NCI-H128 (cell line): ENCODE measurements around the gene PRICKLE3.
"Not testable (repeated sequence)": the region's sequence is repeated elsewhere in the genome, so short reads cannot be mapped to it uniquely, and the experiment has no call there.

Experiments
- DNase-seq: peaks from one replicate; lab custom pipeline; 2025; ENCODE audit not compliant: unreplicated experiment; lab: John Stamatoyannopoulos, UW

Gene PRICKLE3

DNA sequence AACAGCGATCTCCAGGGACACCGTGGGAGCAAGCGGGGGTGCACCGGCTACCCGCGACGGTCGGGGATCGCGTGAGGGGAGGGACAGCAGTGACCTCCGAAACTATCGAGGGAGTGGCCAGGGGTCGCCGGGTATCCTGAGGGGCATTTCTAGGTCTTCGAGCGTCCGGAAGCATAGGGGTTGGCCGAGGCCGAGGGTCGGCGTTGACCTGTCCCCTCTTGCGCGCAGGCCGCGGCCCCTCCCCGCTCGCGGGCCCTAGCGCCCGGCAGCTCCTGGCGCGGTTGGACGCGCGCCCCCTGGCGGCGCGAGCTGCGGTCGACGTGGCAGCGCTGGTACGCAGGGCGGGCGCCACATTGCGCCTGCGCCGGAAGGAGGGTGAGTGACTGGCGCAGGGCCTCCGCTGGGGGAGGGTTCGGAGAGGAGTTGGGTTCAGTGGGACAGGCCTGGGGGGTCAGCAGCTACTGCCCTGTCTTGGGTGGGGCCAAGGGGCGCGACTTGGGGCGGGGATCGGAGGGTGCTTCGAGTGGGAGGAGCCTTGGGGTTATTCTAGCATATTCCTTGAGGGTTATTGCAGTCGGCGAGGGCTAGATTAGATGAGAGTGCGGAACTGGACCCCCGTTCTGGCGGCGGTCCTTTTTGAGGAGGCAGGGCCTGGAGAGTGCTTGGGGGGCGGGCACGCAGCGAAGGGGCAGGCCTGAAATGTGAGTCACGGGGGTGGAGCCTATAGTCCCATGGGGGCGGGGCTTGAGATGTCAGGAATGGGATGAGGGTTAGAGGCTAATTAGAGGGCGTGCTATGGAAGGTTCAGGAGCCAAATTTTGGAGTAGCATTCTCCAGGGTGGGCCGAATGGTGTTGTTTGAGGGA lies 22.4 kb downstream of the PRICKLE3 start:
- DNase-seq: peak; percentile 63

DNA sequence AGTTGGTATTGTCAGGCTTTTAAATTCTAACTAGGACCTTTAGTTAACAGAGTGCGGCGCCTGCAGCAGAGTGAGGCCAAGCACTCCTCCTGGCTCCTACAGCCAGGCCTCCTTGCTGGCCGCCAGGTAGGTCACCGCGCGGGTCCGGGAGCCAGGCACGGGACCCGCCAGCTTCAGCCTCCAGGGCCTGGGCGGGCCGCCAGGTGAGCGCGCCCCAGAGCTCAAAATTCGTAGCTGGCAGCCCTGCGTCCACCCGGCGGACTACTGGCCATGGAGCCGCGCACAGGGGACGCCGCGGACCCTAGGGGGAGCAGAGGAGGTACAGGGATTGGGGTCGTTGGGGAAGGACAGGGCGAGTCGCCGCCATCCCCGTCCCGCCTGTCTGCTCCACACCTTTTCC lies 23.6 kb downstream of the PRICKLE3 start, which contains the start of gene MAGIX:
MAGIX (plus strand) TSS at position 139 of the 400 bp plus-strand sequence; CDS start at position 271, 132 bp downstream.
- no peak for DNase-seq

DNA sequence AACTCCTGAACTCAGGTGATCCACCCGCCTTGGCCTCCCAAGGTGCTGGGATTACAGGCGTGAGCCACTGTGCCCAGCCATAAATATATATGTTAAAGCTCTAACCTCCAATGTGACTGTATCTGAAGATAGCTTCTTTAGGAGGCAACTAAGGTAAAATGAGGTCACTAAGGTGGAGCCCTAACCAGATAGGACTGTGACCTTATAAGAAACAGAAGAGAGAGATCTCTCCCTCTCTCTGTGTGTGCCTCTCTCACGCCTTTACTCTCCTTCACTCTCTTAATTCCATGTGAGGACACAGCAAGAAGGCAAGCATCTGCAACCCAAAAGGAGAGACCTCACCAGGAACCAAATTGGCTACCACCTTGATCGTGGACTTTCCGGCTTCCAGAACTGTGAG lies 24.5 kb downstream of the PRICKLE3 start:
- no peak for DNase-seq

DNA sequence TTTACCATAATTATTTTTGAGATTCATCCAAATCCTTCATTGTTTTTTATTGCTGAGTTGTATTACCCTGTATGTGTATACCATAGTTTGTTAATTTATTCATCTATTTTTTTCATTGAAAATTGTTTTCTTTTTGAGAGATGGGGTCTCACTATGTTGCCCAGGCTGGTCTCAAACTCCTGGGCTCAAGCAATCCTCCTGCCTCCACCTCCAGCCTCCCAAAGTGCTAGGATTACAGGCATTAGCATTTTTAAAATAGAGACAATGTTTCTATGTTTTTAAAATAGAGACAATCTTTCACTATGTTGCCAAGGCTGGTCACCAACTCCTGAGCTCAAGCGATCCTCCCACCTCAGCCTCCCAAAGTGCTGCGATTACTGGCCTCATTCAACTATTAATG lies 25.3 kb downstream of the PRICKLE3 start:
- no peak for DNase-seq

DNA sequence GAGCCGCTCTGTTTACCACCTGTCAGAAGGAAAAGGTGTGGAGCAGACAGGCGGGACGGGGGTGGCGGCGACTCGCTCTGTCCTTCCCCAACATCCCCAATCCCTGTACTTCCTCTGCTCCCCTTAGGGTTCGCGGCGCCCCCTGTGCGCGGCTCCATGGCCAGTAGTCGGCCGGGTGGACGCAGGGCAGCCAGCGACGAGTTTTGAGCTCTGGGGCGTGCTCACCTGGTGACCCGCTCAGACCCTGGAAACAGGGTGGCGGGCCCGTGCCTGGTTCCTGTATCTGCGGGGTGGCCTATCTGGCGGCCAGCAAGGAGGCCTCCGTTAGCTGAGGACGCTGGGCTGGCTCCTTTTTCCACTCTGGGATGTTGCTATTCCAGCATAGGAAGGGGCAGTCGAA lies 29.0 kb downstream of the PRICKLE3 start:
- DNase-seq: no peak

DNA sequence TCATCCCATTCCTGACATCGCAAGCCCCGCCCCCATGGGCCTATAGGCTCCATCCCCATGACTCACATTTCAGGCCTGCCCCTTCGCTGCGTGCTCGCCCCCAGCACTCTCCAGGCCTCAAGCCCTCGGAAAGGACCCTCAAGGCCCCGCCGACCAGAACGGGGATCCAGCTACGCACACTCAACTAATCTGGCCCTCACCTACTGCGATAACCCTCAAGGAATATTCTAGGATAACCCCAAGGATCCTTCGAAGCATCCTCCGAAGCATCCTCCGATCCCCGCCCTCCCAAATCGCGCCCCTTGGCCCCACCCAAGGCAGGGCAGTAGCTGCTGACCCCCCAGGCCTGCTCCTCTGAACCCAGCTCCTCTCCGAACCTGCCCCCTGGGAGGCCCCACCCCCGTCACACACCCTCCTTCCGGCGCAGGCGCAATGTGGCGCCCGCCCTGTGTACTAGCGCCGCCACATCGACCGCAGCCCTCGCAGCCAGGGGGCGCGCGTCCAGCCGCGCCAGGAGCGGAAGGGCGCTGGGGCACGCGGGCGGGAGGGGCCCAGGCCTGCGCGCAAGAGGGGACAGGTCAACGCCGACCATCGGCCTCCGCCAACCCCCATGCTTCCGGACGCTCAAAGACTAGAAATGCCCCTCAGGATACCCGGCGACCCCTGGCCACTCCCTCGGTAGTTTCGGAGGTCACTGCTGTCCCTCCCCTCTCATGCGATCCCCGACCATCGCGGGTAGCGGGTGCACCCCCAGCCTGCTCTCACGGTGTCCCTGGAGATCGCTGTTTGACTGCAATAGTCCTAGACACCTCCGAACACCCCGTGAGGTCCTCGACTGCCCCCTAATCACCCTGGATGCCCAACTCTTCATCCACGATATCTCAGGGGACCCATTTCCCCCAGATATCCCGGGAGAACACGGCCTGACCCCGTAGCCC lies 30.0 kb downstream of the PRICKLE3 start:
- peak; percentile 61 for DNase-seq

DNA sequence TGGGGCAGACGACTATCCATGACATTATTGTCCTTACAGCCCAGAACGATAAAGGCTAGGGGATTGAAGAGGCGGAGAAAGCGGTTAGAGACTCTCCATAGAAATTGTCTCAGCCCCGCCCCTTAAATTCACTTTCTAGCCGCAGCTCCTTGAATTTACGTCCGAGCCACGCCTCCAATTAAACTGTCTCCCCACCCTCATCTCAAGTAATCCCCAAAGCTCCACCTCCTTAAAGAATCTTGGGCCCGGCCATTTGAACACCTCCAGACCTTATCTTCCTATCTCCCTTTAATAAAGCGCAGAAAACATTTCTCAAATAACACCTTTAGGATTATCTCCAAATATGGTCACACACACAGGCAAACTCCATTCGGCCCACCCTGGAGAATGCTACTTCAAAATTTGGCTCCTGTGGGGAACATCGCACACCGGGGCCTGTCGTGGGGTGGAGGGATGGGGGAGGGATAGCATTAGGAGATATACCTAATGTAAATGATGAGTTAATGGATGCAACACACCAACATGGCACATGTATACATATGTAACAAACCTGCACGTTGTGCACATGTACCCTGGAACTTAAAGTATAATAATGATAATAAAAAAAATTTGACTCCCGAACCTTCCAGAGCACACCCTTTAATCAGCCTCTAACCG lies 30.8 kb downstream of the PRICKLE3 start:
- peak; percentile 41 for DNase-seq

DNA sequence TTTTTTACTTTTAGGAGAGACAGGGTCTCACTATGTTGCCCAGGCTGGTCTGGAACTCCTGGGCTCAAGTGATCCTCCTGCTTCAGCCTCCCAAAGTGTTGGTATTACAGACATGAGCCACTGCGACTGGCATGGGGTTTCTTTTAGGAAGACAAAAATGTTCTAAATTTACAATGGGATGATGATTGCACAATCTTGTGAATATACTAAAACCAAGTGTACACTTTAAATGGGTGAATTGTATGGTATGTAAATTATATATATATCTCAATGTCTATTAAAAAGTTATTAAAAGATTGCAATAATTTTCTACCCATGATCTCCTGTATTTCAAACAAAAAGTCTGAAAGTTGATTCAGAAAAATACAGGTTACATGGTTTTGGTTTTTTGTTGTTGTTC lies 32.7 kb downstream of the PRICKLE3 start:
- DNase-seq: no peak

DNA sequence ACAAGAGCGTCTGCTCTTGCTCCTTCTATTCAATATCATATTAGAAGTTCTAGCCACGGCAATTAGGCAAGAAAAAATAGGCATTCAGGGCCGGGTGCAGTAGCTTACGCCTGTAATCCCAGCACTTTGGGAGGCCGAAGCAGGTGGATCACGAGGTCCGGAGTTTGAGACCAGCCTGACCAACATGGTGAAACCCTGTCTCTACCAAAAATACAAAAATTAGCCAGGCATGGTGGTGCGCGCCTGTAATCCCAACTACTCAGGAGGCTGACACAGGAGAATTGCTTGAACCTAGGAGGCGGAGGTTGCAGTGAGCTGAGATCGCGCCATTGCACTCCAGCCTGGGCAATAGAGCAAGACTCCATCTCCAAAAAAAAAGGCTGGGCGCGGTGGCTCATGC lies 36.9 kb downstream of the PRICKLE3 start:
- DNase-seq: not testable (repeated sequence)

DNA sequence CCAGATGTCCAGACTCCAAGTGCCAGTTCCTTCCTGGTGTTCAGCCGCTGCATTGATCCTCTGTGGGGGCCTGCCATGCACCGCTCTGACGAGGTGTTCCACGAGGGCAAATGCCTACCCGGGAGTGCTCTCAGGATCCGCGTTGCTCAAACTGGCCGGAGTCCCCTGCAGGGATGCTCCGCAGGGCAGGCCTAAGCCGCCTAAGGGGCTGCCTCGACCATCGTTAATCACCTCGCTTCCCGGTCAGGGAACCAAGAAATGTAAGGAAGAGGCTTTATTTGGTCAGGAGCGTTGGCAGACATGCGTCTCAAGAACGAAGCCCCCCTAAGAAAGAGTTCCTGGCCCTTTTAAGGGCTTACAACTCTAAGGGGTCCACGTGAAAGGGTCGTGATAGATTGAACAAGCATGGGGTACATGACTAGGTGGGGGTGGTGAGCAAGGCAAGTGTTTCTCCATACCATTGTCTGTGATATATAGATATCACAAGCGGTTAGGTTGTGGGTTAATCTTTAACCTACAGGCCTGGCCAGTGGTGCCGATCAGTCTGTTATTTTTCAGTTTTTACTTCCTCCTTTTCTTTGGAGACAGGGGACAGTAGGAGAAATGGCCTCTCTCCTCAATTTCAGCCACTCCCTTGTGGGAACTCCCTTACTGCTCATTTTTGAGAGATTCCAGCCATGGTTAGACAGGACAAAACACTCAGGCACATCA lies 37.6 kb downstream of the PRICKLE3 start:
- not testable (repeated sequence) for DNase-seq

DNA sequence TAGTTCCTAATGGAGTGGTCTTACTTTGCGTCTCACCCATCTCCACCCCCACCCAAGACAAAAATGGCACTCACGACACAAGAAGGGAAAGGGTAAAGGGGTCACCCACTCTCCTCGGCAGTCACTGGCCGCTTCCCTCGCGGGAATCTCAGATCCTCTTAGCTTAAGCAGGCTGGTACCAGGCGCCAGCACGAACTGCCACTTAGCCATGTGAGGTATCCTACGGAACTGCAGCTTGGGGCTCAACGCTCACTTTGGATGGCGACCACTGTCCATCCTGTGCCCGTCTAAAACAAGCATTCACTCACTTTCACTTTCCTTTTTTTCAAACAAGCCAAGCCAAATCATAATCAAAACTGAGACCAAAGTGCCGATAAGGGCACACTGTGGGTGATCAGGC lies 38.2 kb downstream of the PRICKLE3 start:
- DNase-seq: no peak

DNA sequence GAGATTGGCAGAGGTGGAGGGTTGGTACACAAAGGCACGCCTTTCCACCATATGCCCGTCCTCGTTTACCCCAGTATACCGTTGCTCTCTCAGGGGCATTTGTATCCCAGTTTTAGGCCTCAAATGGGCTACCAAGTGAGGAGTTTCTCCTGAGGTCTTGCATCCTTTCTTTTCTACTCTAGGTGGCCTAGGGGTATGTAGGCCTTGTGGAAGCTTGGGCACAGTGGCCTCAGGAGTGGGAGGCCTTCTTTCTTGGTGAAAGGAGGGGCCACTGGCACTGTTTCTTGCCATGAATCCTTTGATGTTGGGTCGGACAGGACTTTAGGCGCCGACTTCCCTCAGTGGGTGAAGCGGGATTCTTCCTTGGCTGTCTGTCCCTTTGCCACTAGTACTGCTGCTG lies 38.9 kb downstream of the PRICKLE3 start:
- no peak for DNase-seq

DNA sequence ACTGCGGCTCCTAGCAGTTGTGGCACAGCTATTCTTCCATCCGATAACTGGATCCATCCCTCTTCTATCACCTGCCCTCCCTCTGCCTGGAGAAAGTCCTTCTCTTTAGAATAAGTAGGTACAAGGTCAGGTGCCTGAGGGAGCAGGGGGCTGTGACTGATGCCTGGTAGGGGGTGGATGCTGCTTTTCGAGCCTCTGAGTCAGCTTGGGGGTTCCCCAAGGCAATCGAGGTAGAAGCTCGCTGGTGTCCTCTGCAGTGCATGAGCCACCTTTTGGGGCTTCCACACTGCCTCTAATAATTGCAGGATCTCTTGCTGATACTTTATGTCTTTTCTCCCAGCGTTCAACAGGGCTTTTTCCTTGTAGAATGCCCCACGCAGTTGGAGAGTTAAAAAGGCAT lies 43.0 kb downstream of the PRICKLE3 start:
- DNase-seq: not testable (repeated sequence)

DNA sequence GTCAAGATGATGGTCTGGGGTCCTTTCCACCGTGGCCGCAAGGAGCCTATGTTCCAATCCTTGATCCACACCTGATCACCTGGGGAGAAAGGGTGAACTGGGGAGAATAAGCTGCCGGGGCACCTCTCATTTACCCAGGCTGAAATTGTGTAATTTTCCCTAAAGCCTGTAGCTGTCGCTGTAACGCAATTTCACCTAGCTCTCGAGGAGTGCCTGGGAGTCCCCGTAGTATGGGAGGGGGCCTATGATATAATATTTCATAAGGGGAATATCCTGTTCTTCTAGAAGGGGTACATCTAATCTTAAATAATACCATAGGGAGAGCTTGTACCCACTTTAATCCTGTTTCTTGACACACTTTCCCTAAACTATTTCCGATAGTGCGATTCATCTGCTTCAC lies 43.9 kb downstream of the PRICKLE3 start:
- not testable (repeated sequence) for DNase-seq

DNA sequence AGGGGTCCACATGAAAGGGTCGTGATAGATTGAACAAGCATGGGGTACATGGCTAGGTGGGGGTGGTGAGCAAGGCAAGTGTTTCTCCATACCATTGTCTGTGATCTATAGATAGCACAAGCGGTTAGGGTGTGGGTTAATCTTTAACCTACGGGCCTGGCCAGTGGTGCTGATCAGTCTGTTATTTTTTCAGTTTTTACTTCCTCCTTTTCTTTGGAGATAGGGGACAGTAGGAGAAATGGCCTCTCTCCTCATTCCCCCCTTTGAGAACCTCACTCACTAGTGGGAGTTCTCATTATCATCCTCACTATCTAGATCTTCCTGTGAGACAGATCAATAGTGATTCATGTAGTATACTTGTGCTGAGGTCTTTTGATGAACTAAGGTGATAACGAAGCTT lies 46.5 kb downstream of the PRICKLE3 start:
- DNase-seq: no peak

DNA sequence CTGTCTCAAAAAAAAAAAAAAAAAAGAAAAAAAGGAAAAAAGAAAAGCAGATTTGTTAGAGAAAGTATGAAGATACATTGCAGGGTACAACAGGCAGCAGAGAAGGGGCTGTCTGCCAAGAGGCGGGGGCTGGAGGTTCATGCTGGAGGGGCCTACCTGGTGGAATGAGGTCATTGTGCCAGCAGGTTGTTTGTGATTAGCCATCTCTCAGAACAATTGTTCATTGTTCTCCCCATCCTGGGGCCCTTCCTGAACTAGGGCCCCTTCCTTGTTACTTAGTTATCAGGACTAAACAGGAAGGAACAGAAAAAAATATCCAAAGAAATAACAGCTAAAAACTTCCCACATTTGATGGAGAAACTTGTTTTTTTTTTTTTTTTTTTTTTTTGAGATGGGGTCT lies 48.7 kb downstream of the PRICKLE3 start:
- no peak for DNase-seq

DNA sequence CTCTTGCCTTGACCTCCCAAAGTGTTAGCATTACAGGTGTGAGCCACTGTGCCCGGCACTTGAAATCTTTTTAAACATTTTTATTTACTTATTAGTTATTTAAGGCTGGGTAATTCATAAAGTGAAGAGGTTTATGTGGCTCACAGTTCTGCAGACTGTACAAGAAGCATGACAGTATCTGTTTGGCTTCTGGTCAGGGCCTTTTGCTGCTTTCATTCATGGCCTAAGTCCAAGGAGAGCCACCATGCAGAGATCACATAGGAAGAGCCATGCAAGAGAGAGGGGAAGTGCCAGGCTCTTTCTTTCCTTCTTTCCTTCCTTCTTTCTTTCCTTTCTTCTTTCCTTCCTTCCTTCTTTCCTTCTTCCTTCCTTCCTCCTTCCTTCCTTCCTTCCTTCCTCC lies 52.4 kb downstream of the PRICKLE3 start:
- DNase-seq: no peak

DNA sequence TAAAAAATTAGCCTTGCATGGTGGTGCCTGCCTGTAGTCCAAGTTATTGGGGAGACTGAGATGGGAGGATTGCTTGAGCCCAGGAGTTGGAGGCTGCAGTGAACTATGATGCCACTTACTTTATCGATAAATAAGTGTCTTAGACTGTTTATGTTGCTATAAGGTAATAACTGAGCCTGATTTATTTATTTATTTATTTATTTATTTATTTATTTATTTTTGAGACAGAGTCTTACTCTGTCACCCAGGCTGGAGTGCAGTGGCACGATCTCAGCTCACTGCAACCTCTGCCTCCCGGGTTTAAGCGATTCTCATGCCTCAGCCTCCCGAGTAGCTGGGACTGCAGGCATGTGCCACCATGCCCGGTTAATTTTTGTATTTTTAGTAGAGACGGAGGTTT lies 53.9 kb downstream of the PRICKLE3 start:
- not testable (repeated sequence) for DNase-seq

DNA sequence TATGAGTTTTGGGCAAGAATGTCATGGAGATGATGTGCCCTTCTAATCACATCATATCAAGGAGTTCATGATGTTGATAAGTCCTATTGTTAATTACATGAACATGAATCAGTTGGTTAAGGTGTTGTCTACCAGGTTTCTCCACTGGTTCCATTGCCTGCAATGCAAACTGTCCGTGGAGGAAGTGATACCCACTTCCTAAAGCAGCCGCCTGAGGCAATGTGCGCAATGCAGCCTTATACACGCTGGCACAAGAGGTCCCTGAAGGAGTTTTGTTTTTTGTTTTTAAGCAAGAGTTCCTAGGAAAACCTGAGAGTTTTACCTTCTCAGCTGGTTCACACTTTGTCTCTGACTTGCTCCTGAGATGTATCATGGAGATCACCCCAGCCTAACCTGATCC lies 56.7 kb downstream of the PRICKLE3 start:
- DNase-seq: no peak

DNA sequence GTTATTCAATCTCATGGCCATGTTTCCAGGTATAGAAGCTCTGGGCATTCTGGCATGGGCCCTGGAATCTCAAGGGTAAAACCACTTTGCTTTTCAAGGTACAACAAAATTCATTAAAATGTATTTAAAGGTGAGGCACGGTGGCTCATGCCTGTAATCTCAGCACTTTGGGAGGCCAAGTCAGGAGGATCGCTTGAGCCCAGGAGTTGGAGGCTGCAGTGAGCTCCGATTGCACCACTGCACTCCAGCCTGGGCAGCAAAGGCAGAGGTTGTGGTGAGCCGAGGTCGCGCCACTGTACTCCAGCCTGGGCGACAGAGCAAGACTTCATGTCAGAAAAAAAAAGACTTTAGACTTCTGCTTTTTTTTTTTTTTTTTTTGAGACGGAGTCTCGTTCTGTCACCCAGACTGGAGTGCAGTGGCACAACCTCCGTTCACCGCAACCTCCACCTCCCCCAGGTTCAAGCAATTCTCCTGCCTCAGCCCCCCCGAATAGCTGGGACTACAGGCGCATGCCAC lies 58.4 kb downstream of the PRICKLE3 start:
- DNase-seq: not testable (repeated sequence)
